ENCODE measurements around the gene C1orf50. TPM values are rescaled to one million over a fixed set of nuclear protein-coding genes. Genes with fewer than 3 reads are reported as not detected.

C1orf50 gene
- total RNA-seq, 1 experiment from 2014 or later, result 7.7 TPM

DNA sequence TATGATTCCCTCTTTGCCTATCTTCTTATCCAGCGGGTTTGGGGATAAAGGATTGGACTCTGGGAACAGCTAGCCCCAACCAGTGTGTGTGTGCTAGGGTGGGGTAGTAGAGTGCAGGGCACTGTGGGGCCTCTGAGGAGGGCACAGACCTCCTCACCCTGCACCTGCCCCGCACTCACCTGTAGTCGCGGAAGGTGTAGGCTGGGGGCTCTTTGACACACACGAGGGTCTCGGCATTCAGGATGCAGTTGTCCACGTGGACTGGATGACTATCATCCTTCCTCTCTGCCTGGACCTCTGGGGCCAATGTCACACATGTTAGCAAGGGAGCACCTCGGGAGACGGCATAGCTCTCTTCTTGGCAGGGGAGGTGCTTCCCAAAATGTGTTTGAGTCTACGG, 19.0 kb upstream of the C1orf50 start:
- Mint-ChIP-seq H3K27ac (peak overlapping the region in 2 of 3 experiments; percentile 49 to 66; a peak in 2 of 7 replicates), H3K4me1 (peaks cover 8 to 11% of the 10 kb centered on the region in 2 experiments; a peak in 3 of 4 replicates), H3K9me3 (peaks cover 15 to 18% of the 10 kb centered on the region in 2 experiments), H3K4me3 (no peak overlapping the region), H3K27me3 (ENCODE audit: low read depth) (no peaks in the 10 kb centered on the region; the same call in 1 of the 2 replicates), H3K36me3 (ENCODE audit: insufficient read depth in 1 of 3, low read depth in 3 of 3) (peaks cover 38 to 61% (median 58%) of the 10 kb centered on the region in 3 experiments)
- Histone ChIP-seq H4K20me1 (ENCODE audit: control insufficient read depth, insufficient read depth, insufficient read length) (no peaks in the 10 kb centered on the region), H3K4me2 (ENCODE audit: insufficient read depth, insufficient read length, low read length) (no peak overlapping the region), H3K27me3 (ENCODE audit: insufficient read depth, low read length) (no peaks in the 10 kb centered on the region), H3K79me2 (ENCODE audit: insufficient read depth, low read length) (no peaks in the 10 kb centered on the region), H3K4ac (ENCODE audit: low read depth, low read length) (no peak overlapping the region), H3T11ph (ENCODE audit: low read length) (no peak overlapping the region), H3K18ac (ENCODE audit: insufficient read length, low read depth, low read length) (no peak overlapping the region), H3K23ac (ENCODE audit: insufficient read length, low read depth, low read length) (no peak overlapping the region), H3K23me2 (ENCODE audit: insufficient read length, low read depth, low read length, poor library complexity, severe bottlenecking) (no peaks in the 10 kb centered on the region), H4K8ac (replicated peaks; ENCODE audit: insufficient read length, low read depth, low read length) (no peak overlapping the region), H2BK5ac (ENCODE audit: insufficient read length, low read length) (no peak overlapping the region), H2BK120ac (ENCODE audit: low read depth, low read length, poor library complexity, severe bottlenecking) (no peak overlapping the region), H4K91ac (ENCODE audit: insufficient read length, low read depth, low read length) (no peak overlapping the region), H2BK20ac (ENCODE audit: low read depth, low read length, poor library complexity, severe bottlenecking) (no peak overlapping the region), H4K5ac (ENCODE audit: insufficient read length, low read depth, low read length) (no peak overlapping the region), H3K9me3 (ENCODE audit: control insufficient read depth, low read depth, low read length) (no peaks in the 10 kb centered on the region), H3K56ac (ENCODE audit: insufficient read length, low read depth, low read length) (no peak overlapping the region), H3K79me1 (ENCODE audit: insufficient read depth, low read depth, low read length, poor library complexity, severe bottlenecking) (no peaks in the 10 kb centered on the region), H2BK15ac (ENCODE audit: low read depth, low read length) (no peak overlapping the region), H2BK12ac (ENCODE audit: insufficient read length, low read depth, low read length) (no peak overlapping the region), H3K27ac (ENCODE audit: insufficient read length, low read depth, low read length) (no peak overlapping the region), H2AK5ac (ENCODE audit: insufficient read length, low read length) (no peak overlapping the region), H3K14ac (ENCODE audit: insufficient read depth, low read length) (no peak overlapping the region), H3K4me1 (ENCODE audit: insufficient read depth, low read length) (no peaks in the 10 kb centered on the region), H3K9ac (ENCODE audit: extremely low read depth, insufficient read length, low read length) (no peak overlapping the region), H2AFZ (ENCODE audit: low read length) (no peak overlapping the region)
- TF ChIP-seq CTCF (conservative IDR thresholded peaks at IDR 0.05), result no peak
- peak; percentile 22 for DNase-seq
- no CpG with 5 or more reads among the region's 10 CpGs for WGBS (ENCODE audit: extremely low coverage, insufficient read length, low lambda C conversion rate)
